DMS114 treated with DMSO at 0.1 percent for 48 hours (cell line): ENCODE results near the gene REPIN1.

ENCODE experiments used
- DNase-seq: peaks from one replicate; lab custom pipeline; 2025; ENCODE audit not compliant: unreplicated experiment; lab: John Stamatoyannopoulos, UW

REPIN1 gene

GRCh38 chr7:150388709-150389531 is 20.3 kb downstream of the REPIN1 start:
- no peak for DNase-seq

GRCh38 chr7:150389532-150389816 is 20.9 kb downstream of the REPIN1 start:
- no peak for DNase-seq

GRCh38 chr7:150390205-150390604 is 21.6 kb downstream of the REPIN1 start:
- no peak for DNase-seq

- no peak for DNase-seq
These were observed 24.7 kb downstream of the REPIN1 start for GRCh38 chr7:150393325-150393724.

GRCh38 chr7:150396426-150396825 is 27.8 kb downstream of the REPIN1 start:
- no peak for DNase-seq

GRCh38 chr7:150396851-150397260 is 28.2 kb downstream of the REPIN1 start:
- no peak for DNase-seq

- DNase-seq: no peak
These were observed 28.9 kb downstream of the REPIN1 start for GRCh38 chr7:150397346-150398107.

GRCh38 chr7:150398108-150398964 is 29.7 kb downstream of the REPIN1 start:
- no peak for DNase-seq

- DNase-seq: no peak
These were observed 30.3 kb downstream of the REPIN1 start for GRCh38 chr7:150398965-150399320.

- DNase-seq: no peak
These were observed 30.9 kb downstream of the REPIN1 start for GRCh38 chr7:150399421-150400007.

- DNase-seq: no peak
These were observed 31.6 kb downstream of the REPIN1 start for GRCh38 chr7:150400008-150400787.

- DNase-seq: no peak
These were observed 32.3 kb downstream of the REPIN1 start for GRCh38 chr7:150400788-150401423.

GRCh38 chr7:150401424-150401790 is 32.8 kb downstream of the REPIN1 start:
- no peak for DNase-seq

GRCh38 chr7:150401861-150402631 is 33.4 kb downstream of the REPIN1 start:
- no peak for DNase-seq

GRCh38 chr7:150402671-150403321 is 34.2 kb downstream of the REPIN1 start:
- no peak for DNase-seq

- DNase-seq: no peak
These were observed 35.0 kb downstream of the REPIN1 start for GRCh38 chr7:150403376-150404171.

- DNase-seq: no peak
These were observed 35.7 kb downstream of the REPIN1 start for GRCh38 chr7:150404172-150404804.
